Jurkat, Clone E6-1 (cell line): ENCODE measurements around the gene ADARB2.
"Not testable (repeated sequence)": the region's sequence is repeated elsewhere in the genome, so short reads cannot be mapped to it uniquely, and the experiment has no call there.

Experiments used
- DNase-seq: peaks from one replicate; pipeline ENCODE4 v3.0.0-alpha.2; 2011; ENCODE audit warnings: low read depth, low spot score
- H3K4me3 ChIP-seq: 2 replicates; pipeline ENCODE4 v1.5.1; 2011; ENCODE audit warnings: mild to moderate bottlenecking, low read length, control low read depth, moderate library complexity

ADARB2 gene

GRCh38 chr10:1241322-1241890, 495.9 kb downstream of the ADARB2 start:
- DNase-seq, result no peak
- H3K4me3 ChIP-seq, result no peak overlapping the region

GRCh38 chr10:1240341-1240775, 497.0 kb downstream of the ADARB2 start:
- DNase-seq, result peak; percentile 72
- peak overlapping the region; percentile 31 for H3K4me3 ChIP-seq

GRCh38 chr10:1233031-1233430, 504.3 kb downstream of the ADARB2 start:
- no peak overlapping the region for H3K4me3 ChIP-seq
- no peak for DNase-seq

GRCh38 chr10:1232164-1232911, 505.0 kb downstream of the ADARB2 start:
- no peak overlapping the region for H3K4me3 ChIP-seq
- no peak for DNase-seq

- no peak overlapping the region for H3K4me3 ChIP-seq
- no peak for DNase-seq
These were observed 506.6 kb downstream of the ADARB2 start for GRCh38 chr10:1230592-1231275.

- H3K4me3 ChIP-seq, result no peak overlapping the region
- no peak for DNase-seq
These were observed 507.2 kb downstream of the ADARB2 start for GRCh38 chr10:1230138-1230537.

GRCh38 chr10:1229574-1229973, 507.8 kb downstream of the ADARB2 start:
- DNase-seq, result no peak
- H3K4me3 ChIP-seq, result no peak overlapping the region

GRCh38 chr10:1229116-1229515, 508.2 kb downstream of the ADARB2 start:
- no peak for DNase-seq
- no peak overlapping the region for H3K4me3 ChIP-seq

GRCh38 chr10:1228467-1228975, 508.8 kb downstream of the ADARB2 start:
- no peak for DNase-seq
- no peak overlapping the region for H3K4me3 ChIP-seq

- DNase-seq, result no peak
- no peak overlapping the region for H3K4me3 ChIP-seq
These were observed 509.6 kb downstream of the ADARB2 start for GRCh38 chr10:1227510-1228402.

- not testable (repeated sequence) for H3K4me3 ChIP-seq, DNase-seq
These were observed 510.4 kb downstream of the ADARB2 start for GRCh38 chr10:1226907-1227306.

- H3K4me3 ChIP-seq, DNase-seq: not testable (repeated sequence)
These were observed 517.5 kb downstream of the ADARB2 start for GRCh38 chr10:1219874-1220273.

GRCh38 chr10:1217661-1218060, 519.7 kb downstream of the ADARB2 start:
- no peak for DNase-seq
- no peak overlapping the region for H3K4me3 ChIP-seq

GRCh38 chr10:1217237-1217587, 520.1 kb downstream of the ADARB2 start:
- H3K4me3 ChIP-seq, result no peak overlapping the region
- no peak for DNase-seq

GRCh38 chr10:1216574-1217236, 520.6 kb downstream of the ADARB2 start:
- no peak for DNase-seq
- no peak overlapping the region for H3K4me3 ChIP-seq

- no peak for DNase-seq
- H3K4me3 ChIP-seq, result no peak overlapping the region
These were observed 521.3 kb downstream of the ADARB2 start for GRCh38 chr10:1215862-1216573.

GRCh38 chr10:1214882-1215540, 522.3 kb downstream of the ADARB2 start:
- no peak overlapping the region for H3K4me3 ChIP-seq
- no peak for DNase-seq
